Measurements from ENCODE around the gene TAF4.
A peak's percentile ranks its signal among the peaks of the same experiment; 100 is the strongest.
"Not testable (repeated sequence)": the region's sequence is repeated elsewhere in the genome, so short reads cannot be mapped to it uniquely, and the experiment has no call there.

TAF4 gene

DNA sequence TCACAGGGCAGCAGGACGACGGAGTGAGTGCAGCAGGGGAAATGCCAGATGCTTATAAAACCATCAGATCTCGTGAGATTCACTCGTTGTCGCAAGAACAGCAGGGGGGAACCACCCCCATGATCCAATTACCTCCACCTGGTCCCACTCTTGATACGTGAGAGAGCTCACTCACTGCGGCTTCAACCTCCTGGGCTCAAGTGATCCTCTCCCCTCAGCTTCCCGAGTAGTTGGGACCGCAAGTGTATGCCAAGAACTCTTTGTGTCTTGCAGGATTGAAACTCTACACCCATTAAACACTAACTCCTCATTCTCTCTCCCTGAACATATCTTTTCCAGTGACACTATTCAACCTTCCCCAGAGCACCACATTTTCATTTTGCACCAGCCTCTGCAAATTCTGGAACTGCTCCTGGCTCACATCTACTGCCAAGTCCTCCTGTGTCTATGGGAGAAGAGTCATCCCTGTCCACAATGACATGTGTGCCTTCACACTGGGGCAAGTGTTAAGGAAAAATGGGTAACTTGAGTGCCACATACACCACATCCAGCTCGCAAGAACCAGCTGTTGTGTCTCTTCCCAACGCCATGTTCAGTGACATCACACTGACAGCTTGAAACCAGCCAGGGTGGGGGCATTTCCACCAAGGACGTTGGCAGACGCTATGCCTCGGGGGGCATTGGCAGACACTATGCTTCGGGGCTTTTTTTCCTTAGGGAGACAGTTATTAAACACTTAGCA, 14.7 kb upstream of the TAF4 start:
- DNase-seq = no peak

DNA sequence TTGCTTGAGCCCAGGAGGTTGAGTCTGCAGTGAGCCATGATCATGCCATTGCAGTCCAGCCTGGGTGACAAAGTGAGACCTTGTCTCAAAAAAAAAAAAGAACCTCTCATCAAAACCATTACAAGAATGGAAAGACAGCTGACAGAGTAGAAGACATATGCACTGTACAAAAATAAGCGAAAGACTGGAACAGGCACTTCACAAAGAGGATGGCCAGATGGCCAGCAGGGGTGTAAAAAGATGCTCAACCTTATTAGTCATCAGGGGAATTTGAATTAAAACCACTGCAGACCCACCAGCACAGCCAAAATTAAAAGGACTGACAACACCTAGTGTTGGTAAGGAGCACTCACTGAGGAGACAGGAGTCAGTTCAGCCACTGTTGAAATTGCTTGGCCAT, 13.5 kb upstream of the TAF4 start:
- DNase-seq = no peak

DNA sequence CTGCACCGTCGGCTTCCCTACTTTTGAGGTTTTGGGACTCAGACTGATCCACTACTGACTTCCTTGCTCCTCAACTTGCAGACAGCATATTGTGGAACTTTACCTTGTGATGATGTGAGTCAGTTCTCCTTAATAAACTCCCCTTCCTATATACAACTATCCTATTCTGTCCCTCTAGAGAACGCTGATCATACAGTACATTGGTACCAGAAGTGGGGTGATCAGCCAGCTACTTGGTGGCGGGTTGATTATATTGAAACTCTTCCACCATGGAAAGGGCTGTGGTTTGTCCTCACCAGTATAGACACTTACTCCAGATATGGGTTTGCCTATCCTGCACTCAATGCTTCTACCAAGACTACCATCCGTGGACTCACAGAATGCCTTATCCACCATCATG, 7.6 kb upstream of the TAF4 start:
- no peak for DNase-seq

DNA sequence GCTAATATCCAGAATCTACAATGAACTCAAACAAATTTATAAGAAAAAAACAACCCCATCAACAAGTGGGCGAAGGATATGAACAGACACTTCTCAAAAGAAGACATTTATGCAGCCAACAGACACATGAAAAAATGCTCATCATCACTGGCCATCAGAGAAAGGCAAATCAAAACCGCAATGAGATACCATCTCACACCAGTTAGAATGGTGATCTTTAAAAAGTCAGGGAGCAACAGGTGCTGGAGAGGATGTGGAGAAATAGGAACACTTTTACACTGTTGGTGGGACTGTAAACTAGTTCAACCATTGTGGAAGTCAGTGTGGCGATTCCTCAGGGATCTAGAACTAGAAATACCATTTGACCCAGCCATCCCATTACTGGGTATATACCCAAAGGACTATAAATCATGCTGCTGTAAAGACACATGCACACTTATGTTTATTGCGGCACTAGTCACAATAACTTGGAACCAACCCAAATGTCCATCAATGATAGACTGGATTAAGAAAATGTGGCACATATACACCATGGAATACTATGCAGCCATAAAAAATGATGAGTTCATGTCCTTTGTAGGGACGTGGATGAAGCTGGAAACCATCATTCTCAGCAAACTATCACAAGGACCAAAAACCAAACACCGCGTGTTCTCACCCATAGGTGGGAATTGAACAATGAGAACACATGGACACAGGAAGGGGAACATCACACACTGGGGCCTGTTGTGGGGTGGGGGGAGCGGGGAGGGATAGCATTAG, 6.2 kb upstream of the TAF4 start:
- not testable (repeated sequence) for DNase-seq

DNA sequence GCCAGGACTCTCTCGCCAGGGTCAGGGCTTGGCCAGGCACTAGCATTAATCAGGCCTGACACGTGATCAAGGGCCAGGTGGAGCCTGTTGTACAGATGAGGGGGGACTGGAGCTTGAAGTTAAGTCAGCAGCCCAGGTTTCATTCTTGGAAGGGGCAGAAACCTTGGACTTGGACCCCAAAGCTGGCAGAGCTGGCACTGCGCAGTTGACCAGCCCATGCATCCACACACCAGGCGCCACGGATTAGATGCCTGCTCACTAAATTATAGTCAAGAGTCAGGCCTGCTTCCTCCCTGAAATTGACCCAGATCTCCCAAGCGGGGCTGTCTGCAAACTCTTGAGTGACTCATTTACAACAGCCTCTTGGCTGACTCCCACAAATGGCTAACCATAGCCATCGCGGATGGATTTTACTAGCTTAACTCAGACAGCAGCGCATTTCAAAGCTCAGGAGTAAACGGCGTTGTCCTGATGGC, 4.1 kb upstream of the TAF4 start:
- DNase-seq = peak; percentile 61

DNA sequence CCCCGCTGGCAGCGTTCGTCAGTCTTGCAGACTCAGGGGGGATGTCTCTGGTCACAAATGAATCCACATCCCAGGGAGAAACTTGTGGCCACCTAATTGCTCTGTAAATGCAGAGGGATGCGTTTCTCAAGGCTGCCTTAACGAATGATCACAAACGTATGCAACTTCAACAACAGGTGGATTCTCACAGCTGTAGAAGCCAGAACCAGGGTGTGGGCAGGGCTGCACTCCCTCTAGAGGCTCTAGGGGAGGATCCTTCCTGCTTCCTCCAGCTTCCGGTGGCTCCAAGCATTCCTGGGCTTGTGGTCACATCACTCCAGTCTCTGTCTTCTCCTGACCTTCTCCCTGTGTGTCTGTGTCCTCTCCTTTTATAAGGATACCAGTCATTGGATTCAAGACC, 3.3 kb upstream of the TAF4 start:
- DNase-seq = peak; percentile 5

DNA sequence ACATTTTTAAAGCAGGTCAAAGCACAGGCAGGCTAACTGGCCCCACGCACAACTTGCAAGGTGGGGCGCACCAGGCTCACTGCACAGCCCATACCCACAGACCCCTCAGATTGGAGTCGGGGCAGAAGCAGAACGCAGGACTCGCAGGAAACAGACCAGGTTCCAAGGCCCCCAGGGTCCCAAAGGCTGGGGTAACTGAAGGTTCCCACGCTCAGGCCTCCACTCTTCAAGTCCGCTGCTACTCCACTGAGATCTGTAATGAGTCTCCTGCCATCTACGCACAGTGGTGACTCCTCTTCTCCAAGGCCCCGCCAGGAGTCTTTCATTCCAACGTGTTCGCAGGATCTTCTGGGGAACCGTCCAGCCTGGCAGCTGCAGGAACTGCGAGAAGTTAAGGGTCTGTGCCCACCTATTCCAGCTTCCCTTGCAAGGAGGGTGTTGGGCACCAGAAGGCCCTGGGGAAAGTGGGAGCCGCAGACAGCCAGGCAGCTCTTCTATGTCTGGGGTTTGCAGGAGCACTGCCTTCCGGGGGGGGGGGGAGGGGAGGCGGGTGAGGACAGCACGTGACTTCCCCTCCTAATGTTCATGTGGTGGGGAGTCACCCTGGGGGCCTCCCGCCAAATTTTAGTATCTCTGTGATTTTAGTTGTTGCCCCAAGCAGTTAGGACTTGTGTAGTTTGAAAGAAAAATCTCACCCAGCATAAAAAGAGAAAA, 2.0 kb upstream of the TAF4 start:
- peak; percentile 6 for DNase-seq

DNA sequence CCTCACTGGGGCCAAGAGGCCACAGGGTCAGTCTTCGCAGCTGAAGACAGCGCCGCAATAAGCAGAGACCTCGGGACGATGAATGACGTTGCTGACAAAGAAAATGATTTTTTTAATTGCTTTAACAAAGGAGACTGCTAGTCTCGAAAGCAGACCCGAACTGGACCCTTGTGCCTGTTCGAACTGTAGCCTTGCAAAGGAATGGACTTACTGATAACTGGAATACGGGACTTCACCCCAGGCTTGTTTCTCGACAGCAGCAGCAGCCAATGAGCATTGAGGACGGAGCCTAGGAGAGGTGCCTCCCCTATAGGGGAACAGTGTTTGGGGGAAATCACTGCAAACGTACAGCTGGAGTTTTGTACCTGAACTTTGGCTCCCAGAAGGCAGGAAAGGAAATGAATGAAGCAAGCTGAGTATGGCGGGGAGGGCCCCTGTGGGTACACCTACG, 1.3 kb upstream of the TAF4 start:
- peak; percentile 39 for DNase-seq

DNA sequence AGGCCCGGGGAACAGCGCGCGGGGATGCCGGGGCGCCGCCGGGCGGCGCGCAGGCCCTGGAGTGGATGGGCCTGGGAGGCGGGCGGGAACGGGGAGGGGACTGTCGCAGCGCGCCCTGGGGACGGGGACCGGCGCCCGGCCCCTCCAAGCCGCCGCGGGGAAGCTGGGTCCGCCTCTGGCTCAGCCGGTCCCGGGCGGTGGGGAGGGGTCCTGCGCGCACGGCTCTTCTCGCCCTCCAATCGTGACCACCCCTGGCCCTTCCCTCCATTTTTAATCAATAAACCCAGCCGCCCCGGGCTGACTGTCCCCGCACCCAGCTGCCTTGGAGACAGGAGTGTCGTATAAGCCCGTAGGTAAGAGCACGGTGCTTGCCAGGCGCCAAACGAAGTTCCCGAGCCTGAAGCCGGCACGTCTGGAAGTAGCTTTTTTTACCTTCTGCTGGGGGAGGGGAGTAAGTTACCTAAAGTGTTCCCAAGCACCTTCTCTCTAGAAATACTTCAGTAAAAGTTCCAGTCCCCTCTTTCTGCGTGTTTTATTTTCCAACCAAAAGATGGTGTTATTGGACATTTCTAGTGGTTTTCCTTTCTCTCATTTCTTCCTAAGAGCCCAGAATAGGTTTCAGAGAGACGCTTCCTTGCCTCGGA, 780 bp upstream of the TAF4 start:
- DNase-seq = peak; percentile 35

DNA sequence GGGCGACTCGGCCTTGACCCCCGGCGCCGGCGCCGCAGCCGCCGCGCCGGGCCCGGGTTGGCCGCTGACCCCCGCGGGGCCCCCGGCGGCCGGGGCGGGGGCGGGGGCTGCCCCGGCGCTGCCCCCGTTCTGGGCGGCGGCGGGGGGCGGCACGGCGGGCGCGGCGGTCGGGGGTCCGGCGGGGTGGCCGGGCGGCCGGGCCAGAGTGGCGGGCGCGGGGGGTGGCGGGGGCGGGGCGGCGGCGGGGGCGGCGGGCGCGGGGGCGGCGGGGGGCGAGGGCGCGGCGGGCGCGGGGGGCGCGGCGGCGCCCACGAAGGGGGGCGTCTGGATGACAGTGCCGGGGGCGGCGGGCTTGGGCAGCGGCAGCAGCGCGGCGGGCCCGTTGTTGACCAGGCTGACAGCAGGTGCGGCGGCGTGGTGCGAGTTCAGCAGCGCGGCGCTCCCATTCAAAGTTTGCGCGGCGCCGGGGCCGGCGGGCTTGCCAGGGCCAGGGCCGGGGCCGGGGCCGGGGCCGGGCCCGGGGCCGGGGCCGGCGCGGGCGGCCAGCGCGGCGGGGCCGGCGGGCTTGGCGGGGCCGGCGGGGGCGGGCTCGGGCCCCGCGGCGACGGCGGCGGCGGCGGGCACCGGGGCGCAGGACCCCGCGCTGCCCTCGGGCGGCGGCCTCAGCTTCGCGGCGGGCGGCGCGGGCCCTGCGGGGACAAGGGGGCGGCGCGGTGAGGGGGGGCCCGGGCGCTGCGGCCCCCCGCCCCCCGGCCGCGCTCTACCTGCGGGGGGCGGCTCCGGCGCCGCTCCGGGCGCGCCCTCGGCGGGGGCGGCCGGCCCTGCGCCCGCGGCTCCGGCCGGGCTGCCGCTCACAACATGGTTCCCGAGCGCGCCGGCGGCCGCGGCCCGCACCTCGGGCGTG, 659 bp downstream of the TAF4 start:
- DNase-seq = no peak

DNA sequence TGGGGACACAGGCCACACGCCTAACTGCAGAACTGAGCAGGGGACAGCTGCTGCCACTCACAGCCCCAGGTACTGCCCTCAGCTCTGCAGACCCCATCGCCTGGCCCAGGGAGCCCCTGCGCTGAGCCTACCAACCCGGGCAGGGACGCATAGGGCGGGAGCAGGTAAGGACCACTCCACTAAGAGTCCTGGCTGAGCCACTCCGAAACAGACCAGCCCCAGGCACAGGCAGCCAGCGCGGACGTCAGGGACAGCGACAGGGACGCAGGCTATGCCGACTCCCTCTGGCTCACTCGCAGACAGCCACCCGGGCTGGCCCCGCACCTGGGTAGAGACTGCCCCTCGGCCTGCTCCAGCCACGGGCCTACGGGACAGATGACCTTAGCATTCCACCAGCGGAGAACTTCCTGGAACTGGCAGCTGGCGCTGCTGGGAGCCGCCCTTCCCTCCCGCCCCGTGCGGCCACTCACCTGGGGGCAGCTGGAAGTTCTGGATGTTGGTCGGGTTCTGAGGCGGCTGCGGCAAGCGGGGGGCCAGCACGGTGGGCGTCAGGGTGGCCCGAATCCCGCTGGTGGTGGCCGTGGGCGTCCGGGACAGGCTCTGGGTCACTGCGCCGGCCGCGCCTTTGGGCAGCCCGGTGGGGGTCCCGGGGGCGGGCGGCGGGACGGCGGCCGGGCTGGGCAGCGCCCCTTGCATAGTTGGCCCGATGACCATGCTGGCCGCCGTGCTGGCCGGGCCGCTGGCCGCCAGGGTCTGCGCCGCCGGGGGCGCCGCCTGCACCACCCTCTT, 1.5 kb downstream of the TAF4 start:
- no peak for DNase-seq

DNA sequence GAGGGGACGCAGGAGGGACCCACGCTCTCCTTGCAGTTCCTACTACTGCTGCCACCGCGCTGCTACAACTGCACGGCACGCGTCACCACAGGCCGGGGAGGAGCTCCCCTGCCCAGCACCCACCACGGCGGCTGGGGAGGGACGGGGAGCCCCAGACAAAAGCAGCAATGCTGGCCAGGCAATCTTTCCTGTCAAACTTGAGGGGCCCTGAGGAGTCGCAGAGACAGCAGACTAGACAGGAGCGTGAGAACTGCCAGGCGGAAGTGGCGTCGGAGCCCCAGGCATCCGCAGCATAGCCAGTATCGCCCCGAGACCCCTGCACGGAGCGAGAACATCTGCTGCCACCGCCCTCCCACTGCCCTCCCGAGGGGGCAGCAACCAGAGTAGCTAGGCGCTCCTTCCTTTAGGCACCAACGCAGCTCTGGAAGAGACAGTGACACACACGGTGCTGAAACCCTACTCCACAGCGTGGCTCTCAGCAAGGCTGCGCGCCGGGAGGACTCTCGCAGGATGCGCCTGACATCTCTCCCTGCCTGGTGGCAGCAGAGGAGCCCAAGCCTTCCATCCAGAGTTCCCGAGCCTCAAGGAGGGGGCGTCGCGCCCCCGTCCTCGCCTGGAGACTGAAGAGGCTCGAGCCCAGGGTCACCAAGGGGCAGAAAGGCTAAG, 2.2 kb downstream of the TAF4 start:
- peak; percentile 53 for DNase-seq

DNA sequence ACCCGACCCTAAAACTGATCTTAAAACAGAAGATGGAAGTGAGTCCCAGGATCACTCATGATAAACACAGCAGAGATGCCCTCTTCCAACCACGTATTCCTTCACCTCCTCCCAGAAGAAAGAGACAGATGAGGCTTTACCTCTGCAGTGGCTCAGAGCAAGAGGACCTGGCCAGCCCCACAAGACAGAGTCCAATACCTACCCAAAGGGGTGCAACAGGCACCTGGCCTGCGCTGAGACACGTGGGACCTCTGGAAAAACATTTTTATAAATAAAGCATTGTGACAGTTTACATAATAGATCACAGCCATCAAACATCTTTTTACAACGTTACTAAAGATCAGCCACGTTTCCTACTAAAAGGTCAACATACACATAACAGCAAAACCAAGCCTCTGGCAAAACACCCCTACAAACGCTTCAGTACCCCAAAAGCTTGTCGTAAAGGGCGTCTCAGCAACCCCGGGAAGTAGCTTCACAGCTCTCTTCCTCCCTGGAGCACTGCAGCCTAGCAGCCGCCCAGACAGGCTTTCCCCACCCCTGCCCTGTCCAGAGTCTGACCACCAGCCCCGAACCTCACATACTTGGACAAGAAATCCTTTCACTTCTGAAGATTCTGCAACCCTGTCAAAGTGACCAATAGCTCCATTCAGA, 2.9 kb downstream of the TAF4 start:
- DNase-seq = no peak

DNA sequence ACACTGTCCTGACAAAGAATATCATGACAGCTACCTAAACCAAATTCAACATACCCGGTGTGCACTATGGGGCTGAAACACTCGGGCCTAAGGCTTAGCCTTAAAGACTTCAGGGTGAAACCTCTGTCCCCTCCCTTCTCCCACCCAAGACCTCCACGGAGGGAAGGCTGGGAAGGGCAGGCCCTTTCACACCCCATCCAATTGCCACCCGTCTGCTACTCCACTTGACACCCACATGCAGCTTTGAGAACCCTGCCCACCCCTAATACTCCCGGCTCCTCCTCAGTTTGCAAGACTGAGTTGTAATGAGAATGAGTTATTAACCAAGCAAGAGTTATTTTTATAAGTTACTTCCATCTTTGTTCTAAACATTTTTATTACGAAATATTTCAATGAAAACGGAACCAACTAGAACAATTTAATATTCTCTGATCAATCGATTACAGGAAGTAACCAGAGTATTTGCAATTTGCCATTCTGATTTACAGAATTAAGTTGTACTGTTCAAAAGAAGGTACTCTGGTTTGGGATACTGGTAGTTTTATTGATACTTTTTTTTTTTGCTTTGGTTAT, 3.7 kb downstream of the TAF4 start:
- no peak for DNase-seq

DNA sequence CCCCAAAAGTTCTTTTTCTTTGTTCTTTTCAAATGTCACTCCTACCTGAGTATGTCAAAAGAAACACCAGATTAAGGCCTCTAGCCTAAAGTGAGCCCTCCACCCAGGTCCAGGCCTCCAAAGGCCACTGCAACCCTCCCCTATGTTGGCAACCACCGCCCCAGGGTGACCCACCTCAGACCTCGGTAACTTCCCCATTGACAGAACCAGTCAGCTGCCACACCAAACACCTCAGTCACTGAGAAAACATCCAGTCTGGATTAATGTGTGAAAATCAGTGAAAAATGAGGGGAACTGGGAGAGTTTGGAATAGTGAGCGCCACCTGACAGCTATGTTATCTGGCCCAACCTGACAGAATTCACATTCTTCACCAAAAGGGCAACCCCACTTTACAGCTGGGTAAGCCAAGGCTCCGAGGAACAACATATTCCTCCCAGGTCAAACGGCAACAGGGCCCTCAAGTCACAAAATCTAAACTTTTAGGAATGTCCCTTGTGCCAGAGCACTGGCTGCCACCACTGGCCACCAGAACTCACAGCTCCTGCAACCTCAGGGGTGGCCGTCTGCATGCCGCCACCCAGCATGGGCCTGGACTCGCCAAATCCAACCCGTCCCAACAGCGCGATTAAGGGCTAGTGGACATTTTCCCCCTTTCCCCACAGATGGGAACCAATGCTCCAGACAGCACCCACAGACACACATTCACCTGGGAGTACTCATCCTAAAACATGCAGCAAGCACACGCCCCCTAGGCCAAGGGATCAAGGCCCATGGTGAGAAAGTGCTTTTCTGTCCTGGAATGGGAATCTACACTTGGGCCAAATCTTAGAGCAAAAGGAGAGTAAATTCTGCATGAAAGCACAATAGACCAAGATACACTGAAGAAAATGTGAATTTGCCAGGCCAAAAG, 4.8 kb downstream of the TAF4 start:
- no peak for DNase-seq

DNA sequence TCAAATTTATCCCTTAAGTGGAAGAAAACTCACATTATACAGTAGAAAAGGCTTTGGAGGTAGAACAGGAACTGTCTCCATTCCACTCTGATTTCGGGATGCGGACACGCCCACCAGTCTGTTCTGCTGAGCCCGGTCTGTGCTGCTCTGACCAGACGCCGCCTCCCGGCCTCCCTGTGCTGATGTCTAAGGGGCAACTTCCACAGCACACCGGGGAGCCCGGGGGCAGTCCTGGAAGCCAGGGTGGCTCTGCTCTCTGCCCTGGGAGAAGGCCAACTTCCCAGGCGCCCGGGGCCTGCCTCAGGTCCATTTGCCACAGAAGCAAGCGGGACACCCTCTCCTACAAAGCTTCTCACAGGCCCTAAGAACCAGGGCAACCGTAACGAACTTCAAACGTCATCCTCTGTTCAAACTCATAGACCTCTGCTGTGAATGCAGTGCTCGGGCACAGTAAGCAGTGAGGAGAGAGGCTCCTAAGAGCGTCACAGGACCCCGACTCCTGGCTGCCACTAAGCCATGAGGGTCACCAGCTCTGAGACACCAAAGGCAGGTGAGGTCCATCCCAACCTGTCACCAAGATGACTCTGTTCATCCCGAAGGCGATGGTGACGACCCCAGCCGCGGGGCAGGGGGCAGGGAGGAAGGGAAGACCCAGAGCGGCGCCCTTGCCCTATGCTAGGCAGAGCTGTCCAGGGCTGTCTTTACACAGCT, 5.6 kb downstream of the TAF4 start:
- DNase-seq = no peak

DNA sequence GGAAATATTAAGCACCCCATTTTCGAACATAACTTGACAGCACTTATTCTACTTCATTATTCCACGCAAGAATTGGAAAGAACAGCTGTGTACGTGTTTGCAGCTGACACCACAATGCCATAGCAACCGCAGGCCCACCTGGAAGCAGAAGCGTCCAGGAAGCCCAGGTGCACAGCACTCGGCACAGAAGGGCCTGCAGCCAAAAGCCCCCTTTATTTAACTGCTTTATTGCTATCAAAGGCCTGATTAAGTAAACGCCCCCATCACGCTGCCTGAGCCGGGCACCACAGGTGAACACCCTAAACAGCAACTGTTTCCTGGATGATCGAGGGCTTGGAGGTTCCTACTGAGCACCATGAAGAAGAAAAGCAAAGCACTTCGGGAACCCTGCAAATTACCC, 6.3 kb downstream of the TAF4 start:
- DNase-seq = no peak

DNA sequence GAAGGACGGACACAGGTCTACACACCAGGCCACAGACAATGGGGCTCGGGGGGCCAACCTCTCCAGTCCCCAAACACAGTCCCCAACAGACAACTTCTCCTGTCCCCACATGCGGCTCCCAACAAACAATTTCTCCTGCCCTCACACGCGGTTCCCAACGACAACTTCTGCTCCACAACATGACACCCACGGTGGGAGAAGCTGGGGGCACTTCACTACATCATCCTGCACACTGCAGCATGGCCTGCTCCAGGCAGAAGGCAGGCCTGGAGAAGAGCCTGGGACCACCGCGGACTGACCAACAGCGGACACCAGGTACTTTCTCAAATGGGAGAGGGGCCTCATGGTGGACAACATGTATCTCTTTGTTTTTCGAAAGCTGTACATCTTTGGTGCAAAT, 6.7 kb downstream of the TAF4 start:
- no peak for DNase-seq
